RKO (cell line): ENCODE measurements around the gene GNA14.
A peak's percentile ranks its signal among the peaks of the same experiment; 100 is the strongest.
"Not testable (repeated sequence)": the region's sequence is repeated elsewhere in the genome, so short reads cannot be mapped to it uniquely, and the experiment has no call there.

Experiments
- DNase-seq: peaks from one replicate; pipeline ENCODE4 v3.0.0-alpha.2; 2016; ENCODE audit warnings: low spot score

The GNA14 gene

GRCh38 chr9:77449240-77450084 lies 198.7 kb downstream of the GNA14 start:
- DNase-seq: no peak

DNA sequence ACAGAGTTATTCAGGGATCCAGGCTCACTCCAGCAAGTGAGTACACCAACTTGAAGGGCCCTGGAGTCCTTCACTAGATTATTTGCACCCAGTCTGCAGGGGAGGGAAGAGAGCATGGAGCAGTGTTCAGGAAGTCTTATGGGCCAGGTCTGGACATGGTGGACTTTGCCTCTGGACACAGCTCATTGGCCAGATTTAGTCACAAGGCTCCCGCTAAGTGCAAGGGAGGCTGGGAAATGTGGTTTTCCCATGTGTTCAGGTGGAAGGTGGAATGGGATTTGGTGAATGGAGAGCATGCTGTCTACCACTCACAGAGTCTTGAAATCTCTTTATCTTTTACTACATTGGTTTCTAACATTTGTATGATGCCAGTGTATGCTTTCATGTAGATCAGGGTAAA lies 200.5 kb downstream of the GNA14 start:
- no peak for DNase-seq

GRCh38 chr9:77442436-77442835 lies 205.7 kb downstream of the GNA14 start:
- no peak for DNase-seq

GRCh38 chr9:77441124-77441523 lies 207.0 kb downstream of the GNA14 start:
- DNase-seq: not testable (repeated sequence)

GRCh38 chr9:77440057-77440456 lies 208.1 kb downstream of the GNA14 start:
- no peak for DNase-seq

DNA sequence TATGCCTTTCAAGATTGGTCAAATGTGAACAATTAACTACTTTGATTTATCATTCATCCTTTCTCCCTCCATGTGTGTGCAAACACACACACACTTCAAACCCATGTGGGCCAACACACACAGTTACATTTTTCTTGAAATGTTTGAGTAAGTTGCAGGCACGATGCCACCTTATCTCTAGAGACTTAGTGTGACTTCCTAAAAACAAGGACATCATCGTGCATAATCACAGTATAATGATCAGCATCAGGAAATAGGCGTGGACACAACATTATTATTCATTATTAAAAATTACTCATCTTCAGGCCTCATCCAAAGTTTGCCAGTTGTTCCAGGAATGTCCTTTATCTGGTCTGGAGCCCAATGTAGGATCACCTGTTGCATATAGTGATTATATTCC lies 209.5 kb downstream of the GNA14 start:
- DNase-seq: no peak

- no peak for DNase-seq
Measured at GRCh38 chr9:77435688-77436087, 212.4 kb downstream of the GNA14 start.

DNA sequence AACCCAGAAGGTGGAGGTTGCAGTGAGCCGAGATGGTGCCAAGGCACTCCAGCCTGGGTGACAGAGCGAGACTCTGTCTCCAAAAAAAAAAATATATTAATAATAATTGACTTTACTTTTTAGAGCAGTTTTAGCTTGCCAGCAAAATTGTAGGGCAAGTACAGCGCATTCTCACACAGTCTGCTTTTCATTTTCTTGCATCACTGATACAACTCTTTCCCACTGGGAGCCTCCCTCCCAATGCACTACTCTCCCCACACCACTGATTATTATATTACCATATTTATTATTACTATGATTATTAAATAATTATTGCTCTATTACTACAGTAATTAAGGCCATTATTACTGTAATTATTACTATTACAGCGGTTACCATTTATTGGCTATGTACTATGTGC lies 212.8 kb downstream of the GNA14 start:
- no peak for DNase-seq

- DNase-seq: peak; percentile 74
Measured at GRCh38 chr9:77433675-77434445, 214.3 kb downstream of the GNA14 start.

- no peak for DNase-seq
Measured at GRCh38 chr9:77432053-77432452, 216.1 kb downstream of the GNA14 start.

GRCh38 chr9:77429928-77430327 lies 218.2 kb downstream of the GNA14 start:
- DNase-seq: no peak

- no peak for DNase-seq
Measured at GRCh38 chr9:77427256-77427927, 220.7 kb downstream of the GNA14 start.

DNA sequence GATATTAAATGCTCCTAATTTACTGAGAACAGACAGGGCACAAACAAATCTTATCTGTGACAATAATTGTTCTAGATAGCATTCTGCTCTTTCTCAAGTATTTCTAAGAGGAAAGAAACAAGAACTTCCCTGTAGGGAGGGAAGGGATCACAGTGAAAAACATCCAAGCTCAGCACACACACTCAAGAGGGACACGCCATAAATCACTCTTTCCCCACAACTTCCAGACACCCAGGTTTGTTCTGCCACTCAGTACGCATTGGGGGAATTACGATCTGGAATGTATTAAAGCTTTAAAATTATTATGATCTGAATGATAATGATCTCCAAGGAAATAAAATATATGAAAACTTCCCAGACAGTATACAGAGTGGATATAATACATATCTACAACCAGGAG lies 221.4 kb downstream of the GNA14 start:
- DNase-seq: no peak

DNA sequence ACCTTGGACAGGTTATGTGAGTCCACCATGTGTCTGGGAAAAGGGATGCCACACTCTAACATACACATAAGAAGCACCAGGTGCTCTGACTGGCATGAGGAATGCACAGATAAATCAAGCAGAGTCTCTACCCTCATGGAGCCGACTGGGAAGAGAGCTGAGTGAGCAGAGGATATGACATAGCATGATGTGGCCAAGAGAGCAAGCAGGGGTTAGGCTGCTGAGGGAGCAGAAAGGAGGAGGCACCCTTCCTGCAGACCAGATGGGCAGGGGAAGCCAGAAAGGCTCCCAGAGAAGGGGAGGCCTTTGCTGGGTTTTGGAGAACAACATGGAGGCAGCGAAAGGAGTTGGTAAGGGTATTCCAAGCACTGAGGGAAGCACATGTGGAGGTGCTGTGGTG lies 223.1 kb downstream of the GNA14 start:
- DNase-seq: peak; percentile 52

- no peak for DNase-seq
Measured at GRCh38 chr9:77423841-77424240, 224.3 kb downstream of the GNA14 start.

DNA sequence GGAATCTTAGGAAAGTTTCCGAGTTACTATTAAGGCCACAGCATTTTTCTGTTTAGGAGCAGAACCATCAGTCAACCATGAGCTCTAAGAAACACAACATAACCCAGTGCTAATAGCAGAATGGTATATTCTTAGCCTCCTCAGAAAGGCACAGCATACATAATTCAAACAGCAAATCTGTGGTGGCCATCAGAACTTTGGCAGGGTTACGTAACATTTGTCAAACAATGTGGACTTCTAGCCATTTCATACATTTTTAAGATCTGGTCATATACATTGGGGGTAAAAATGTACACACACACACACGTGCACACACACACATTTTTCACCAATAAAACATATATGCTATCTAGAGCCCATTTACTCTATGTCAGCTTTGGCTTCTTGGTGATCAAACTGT lies 225.2 kb downstream of the GNA14 start:
- DNase-seq: no peak

- DNase-seq: no peak
Measured at GRCh38 chr9:77421506-77422265, 226.4 kb downstream of the GNA14 start.

GRCh38 chr9:77420641-77421040 lies 227.5 kb downstream of the GNA14 start:
- no peak for DNase-seq

- DNase-seq: no peak
Measured at GRCh38 chr9:77418226-77418625, 229.9 kb downstream of the GNA14 start.

GRCh38 chr9:77417566-77417965 lies 230.6 kb downstream of the GNA14 start:
- DNase-seq: no peak

- DNase-seq: not testable (repeated sequence)
Measured at GRCh38 chr9:77408521-77408920, 239.6 kb downstream of the GNA14 start.

- no peak for DNase-seq
Measured at GRCh38 chr9:77403239-77403638, 244.9 kb downstream of the GNA14 start.
